GM12872 (cell line): Measurements from ENCODE around the gene FSTL4.

ENCODE experiments used
- CTCF ChIP-seq: IDR thresholded peaks from 3 replicates; pipeline ENCODE4 v1.5.1; 2011; ENCODE audit warnings: low read depth, mild to moderate bottlenecking, low read length, moderate library complexity; ENCODE audit not compliant: insufficient read depth

The FSTL4 gene

DNA sequence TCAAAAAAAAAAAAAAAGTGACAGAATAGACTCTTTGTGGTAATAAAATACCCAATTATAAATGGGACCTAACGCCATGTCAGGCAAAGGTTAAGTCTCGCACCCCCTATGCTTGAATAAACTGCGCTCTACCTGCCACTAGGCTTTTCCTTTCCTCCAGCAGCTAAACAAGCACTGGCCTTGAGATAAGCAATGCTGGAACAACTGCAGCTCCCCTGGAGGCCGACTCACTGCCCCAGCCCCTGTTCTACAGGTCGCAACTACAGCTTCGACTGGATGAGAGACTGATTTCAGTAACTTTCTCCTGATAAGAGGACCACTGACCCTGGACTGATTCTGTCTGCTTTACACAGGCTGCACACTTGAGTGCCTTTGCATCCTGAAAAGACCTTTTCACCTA is 350.3 kb downstream of the FSTL4 start:
- no peak for TF ChIP-seq CTCF

- TF ChIP-seq CTCF = no peak
Observed at GRCh38 chr5:133260715-133261114, 351.6 kb downstream of the FSTL4 start.

DNA sequence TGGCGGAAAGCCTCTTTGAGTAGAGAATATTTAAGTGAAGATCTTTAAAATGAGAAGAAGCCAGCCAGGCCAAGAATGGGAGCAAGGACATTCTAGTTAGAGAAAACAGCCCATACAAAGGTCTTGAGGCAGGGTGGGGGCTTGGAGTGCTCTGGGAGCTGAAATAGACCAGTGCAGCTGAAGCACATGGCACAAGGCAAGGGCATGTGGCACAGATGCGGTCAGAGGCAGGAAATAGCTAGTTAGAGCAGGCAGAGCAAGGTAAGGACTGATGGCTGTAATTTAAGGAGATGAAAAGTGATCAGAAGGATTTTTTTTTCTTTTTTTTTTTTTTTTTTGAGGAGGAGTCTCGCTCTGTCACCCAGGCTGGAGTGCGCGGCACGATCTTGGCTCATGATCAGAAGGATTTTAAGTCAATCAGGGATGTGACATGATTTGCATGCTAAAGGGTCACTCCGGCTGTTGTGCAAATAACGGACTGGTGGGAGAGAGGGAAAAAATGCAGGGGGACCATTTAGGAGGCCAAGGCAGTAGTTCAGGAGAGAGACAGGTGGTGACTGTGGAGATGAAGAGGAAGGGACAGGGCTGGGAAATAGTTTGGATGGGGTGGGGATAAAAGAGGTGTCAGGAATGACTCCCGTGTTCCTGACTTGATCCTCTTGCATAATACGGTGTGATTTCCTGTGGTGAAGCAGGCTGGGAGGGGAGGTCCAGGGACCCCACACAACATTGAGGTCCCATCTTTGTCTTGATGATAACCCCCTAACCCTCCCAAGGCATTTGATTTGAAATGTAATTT is 352.9 kb downstream of the FSTL4 start:
- TF ChIP-seq CTCF = no peak

DNA sequence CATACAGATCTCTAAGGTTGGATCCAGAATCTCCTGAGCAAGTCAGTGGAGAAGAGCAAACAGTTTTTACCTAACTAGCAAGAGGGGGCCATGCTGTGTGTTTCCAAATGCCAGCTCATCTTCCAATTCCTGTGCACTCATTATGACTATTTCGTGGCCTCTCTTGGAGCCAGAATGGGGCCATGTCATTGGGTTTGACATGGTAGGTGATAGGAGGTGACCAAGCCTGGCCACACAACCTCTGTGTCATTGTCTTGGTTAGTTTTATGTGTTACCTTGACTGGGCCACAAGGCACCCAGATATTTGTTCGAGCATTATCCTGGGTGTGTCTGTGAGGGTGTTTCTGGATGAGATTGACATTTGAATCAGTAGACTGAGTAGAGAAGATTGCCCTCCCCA is 354.4 kb downstream of the FSTL4 start:
- no peak for TF ChIP-seq CTCF

GRCh38 chr5:133256276-133256675 is 356.1 kb downstream of the FSTL4 start:
- TF ChIP-seq CTCF = no peak

DNA sequence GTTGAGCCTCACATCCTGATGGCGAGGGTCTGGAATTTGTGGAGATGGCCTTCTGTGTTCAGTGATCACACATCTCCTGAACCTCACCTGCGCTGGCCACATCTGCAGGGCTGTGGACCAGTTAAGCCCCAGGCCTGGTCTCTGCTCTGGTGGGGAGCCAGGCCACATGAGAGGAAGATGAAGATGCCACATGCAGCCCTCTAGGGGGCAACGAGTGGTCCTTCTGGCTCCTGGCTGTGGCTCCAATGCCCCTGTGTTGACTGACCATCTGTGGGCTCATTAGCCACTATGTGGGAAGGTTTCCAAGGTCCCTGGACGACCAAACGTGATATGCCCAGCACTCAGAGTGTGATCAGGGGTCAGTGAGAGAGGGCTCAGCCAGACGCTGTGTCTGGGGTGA is 357.5 kb downstream of the FSTL4 start:
- TF ChIP-seq CTCF = no peak

- no peak for TF ChIP-seq CTCF
Observed at GRCh38 chr5:133253671-133254070, 358.7 kb downstream of the FSTL4 start.
